GM10847 (cell line): ENCODE measurements around the gene LRRC39.

ENCODE experiments used
- POLR2A ChIP-seq: IDR thresholded peaks from 2 replicates; pipeline ENCODE4 v1.6.1; 2011; ENCODE audit not compliant: insufficient read length; ENCODE audit errors: extremely low read depth

LRRC39 gene

DNA sequence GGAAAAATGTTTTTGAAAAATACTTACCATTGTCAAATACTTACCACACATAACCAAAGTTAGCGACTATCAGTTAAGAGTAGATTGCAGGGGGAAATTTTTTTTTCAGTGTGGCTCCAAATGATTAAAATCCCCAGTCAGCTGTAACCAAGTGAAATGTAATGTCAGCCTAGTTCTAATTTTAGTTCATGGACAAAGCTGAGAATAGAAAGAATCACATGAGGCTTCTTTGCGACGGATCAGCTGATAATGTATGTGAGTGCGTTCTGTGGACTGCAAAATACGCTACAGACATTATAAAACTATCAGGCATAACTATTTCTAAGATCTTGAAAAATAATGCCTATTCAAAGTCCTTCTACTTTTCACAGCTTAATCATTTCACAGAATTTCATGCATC lies at the start of gene LRRC39:
Gene LRRC39 (minus strand): TSS at position 166 of the 400 bp plus-strand sequence. CDS start 9,740 bp downstream, outside the sequence.
- no peak for TF ChIP-seq POLR2A

DNA sequence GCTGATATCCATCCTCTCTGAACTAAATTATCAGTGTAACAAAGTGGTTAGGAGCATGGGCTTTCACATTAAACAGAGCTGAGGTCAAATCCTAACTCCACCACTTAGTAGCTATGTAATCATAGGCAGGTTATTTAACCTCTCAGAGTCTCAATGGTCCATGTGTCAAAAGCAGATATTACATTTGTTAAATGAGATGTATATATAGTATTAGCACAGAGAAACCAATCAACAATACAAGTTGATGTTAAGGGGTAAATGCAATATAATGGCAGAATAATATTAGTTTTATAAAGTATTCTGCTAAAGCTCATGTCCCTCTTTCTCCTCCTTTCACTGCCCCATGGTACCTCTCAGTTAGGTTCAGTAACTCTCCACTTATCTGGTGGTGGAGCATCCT lies 44.4 kb upstream of the LRRC39 start:
- no peak for TF ChIP-seq POLR2A

DNA sequence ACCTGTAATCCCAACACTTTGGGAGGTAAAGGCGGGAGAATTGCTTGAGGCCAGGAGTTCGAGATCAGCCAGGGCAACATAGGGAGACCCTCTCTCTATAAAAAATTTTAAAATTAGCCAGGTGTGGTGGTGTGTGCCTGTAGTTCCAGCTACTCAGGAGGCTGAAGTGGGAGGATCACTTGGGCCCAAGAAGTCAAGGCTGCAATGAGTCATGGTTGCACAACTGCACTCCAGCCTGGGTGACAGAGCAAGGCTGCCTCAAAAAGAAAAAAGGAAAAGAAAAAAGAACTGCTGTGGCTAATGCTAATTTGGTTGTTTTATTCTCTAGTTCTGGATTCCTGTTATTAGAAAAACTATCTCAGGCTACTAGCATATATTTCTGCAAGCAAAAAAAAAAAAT lies 41.8 kb upstream of the LRRC39 start:
- TF ChIP-seq POLR2A, result no peak

DNA sequence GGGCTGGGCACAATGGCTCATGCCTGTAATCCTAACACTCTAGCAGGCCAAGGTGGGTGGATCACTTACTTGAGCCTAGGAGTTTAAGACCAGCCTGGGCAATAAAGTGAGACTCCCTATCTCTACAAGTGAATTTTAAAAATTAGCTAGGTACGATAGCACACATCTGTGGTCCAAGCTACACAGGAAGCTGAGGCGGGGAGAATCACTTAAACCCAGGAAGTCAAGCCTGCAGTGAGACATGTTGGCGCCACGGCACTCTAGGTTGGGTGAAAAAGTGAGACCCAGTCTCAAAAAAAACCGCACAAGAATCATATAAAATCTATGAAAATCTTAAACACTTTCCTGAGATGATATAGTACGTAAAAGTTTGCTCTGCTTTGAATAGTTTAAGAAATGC lies 41.4 kb upstream of the LRRC39 start:
- TF ChIP-seq POLR2A, result no peak

DNA sequence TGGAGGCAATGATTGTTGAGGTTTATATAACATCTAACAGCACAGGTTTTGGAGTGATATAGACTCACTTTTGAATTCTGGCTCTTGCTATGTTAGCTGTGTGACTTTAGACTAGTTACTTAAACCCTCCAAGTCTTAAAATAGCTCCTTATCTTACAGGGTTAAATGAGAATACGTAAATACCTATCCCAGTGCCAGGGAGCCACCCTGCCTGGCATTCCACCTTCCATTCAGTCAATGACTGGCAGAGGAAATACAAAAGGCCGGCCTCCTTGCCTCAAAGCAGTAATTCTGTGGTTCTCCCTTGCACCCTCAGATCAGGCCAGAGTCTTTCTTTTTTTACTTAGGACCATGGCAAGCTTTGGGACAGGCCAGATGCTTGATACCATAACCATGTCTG lies 39.8 kb upstream of the LRRC39 start:
- TF ChIP-seq POLR2A, result no peak

DNA sequence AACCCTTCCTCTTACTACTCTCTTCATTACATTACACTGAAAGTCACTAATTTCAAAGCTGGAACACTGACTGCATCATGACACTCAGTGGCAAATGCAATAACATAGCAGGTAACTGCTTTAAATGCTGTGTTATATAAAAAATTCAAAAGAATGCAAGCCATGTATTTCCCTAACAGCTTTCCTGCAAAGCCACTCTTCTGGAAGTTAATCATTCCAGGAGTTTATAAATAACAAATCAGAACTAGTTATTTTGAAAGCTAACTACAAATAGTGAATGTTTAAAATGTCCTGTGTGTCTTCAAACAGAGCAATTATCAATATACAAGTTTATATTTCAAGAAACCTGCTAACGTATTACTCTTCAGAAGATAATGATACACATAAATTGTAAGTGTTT lies 37.0 kb upstream of the LRRC39 start:
- TF ChIP-seq POLR2A, result no peak

DNA sequence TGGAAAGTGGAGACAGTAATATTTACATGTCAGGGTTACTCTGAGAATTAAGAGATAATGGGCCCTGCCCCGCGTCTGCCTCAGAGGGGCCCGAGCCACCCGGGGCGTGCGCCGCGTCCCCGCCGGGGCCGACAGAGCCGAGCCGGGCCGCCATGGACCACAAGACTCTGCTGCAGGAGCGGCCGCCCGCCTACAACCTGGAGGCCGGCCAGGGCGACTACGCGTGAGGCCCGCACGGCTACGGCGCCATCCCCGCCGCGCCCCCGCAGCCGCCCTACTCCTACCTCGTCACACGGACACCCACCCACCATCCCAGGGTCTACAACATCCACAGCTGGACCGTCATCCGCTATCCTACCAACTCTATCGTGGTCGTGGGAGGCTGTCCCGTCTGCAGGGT lies 35.1 kb upstream of the LRRC39 start:
- no peak for TF ChIP-seq POLR2A

DNA sequence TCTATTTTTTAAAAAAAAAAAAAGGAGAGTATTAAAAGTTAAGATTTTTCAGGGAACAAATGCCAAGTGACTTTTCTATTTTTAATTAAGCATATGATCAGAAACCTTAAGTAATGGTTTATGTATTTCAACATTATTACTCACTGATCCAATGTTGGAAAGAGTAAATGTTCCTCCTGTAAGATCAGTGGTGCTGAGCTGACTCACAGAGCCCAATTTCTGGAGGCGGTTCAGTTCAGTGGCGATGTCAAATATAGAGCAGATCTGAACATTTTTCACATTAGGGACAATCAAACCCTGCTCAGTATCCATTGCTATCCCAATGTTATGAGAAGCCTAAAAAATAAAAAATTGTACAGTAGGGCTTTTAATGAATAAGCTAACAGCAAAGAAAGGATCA lies 28.2 kb upstream of the LRRC39 start:
- no peak for TF ChIP-seq POLR2A

DNA sequence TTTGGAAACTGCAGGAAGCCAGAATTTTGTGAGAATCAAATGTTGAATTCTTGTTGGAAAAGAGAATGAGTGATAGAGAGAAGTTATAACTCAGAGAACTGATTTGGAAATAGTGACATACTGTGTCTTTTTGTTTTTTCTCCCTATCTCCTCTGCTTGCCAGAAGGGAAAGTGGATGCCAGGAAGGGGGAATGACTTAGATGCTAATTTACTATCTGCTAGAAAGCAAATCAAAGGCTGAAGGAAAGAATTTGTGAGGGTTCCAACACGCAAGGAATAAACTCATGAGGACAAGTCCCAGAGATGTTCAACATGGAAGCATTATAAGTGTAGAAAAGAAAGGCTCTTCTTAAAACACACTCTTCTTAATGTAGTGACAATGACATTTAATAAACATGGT lies 20.5 kb upstream of the LRRC39 start:
- no peak for TF ChIP-seq POLR2A

DNA sequence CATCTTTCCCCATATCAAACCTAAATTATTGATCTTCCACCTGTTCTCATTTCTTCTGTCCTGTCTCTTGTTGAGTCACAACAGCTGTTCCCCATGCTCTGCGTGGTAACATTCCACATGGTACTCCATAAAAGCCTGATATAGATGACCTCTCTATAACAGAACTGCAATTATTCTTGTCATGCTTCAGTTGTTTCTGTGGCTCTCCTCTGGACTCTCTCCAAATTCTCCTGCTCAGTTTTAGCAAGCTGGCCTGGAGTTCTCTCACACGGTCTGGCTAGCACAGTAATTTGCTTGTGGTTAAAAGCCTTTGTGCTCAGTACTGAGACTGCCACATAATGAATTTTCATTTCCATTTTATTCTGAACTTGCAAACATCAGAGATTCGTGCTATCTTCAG lies 10.6 kb upstream of the LRRC39 start:
- no peak for TF ChIP-seq POLR2A

DNA sequence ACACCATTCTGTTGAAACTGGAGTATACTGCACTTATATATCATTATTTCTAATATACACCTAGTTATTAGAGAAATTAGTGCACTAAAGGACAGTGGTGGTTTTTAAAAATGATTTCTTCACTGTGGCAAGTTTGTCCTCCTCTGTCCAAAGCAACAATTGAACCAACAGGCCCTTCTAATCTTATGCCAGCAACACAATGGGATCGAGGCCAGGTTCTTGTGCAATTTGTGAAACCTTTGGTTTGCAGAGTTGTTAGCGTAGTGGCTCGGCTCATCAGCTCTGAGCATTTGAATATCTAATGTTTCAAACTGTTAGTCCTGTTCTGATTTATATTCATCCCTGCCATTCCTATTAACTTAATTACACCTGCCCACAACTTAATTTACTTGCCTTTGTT lies 9.9 kb upstream of the LRRC39 start:
- no peak for TF ChIP-seq POLR2A

DNA sequence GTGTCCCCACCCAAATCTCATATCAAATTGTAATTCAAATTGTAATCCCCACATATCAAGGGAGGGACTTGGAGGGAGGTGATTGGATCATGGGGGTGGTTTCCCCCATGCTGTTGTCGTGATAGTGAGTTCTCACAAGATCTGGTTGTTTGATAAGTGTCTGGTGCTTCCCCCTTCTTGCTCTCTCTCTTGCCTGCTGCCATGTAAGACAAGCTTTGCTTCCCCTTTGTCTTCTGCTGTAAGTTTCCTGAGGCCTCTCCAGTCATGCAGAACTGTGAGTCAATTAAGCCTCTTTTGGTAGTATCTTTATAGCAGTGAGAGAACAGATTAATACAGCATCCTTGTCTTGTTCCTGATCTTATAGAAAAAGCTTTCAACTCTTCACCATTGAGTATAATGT lies 6.5 kb upstream of the LRRC39 start:
- TF ChIP-seq POLR2A, result no peak

DNA sequence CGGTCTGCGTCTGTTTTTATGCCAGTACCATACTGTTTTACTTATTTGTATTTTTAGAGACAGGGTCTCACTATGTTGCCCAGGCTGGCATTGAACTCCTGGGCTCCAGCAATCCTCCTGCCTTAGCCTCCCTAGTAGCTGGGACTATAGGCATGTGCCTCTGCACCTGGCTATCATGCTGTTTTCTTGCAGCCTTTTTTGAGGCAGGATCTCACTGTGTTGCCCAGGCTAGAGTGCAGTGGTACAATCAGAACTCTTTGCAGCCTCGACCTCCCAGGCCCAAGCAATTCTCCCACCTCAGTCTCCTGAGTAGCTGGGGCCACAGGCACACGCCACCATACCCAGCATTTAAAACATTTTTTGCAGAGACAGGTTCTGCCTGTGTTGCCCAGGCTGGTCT lies 5.3 kb upstream of the LRRC39 start:
- no peak for TF ChIP-seq POLR2A

DNA sequence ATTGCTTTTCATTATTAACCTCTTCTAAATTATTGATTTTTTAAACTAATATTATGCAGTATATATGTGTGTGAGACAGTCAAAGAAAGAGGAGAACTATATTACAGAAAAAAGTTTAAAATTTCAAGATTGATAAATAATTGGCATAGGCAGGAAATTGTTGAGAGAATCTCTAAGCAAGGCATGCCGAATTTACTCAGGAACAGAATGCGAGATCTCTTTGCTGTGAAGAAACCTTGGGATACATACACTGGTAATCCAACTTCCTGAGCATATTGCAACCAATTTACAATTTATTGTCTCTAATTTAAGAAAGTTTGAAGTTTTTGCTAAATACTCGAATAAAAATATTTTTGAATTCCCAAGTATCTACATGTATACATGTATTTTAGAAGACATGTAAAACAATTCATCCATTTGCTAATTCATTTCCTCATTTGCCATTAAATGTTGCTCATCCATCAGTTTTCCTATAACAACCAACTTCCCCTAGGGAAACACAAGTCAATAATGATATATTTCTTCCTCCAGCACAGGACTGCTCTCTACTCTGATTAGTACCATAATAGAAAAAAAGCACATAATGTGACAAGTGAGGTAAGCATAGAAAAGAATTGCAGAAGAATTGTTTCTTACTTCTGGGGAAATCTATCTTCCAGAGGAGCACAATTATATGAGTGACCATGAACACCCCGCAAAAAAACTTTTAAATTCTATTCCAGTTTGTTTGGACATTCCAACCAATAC lies 588 bp downstream of the LRRC39 start:
- TF ChIP-seq POLR2A, result no peak

DNA sequence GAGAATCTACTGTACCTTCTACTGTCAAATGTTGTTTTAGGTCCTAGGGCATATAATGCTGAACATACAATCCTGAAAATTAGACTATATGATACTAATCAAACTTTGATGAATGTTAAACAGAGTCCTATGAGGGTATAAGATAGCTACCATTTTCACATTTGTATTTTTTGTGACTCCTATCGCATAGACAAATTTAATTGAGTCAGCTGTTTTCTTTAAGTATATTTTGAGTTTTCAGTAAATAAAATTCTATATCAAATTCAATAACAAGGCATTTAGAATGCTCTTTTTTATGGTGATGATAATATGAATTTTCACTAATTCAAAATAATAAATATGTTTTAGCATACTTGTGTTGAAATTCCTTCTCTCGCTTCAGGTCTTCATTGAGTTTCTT lies 10.0 kb downstream of the LRRC39 start:
- TF ChIP-seq POLR2A, result no peak

DNA sequence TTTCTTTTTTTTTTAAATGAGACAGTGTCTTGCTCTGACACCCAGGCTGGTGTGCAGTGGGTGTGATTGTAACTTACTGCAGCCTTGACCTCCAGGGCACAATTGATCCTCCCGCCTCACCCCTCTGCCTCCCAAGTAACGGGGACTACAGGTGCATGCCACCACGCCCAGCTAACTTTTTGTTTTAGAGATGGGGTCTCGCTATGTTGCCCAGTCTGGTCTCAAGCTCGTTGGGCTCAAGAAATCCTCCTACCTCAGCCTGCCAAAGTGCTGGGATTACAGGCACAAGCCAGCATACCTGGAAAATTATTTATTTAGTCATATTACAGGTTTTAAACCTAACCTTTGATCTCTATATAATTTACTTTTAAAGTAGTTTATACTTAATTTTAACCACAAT lies 13.4 kb downstream of the LRRC39 start:
- no peak for TF ChIP-seq POLR2A

DNA sequence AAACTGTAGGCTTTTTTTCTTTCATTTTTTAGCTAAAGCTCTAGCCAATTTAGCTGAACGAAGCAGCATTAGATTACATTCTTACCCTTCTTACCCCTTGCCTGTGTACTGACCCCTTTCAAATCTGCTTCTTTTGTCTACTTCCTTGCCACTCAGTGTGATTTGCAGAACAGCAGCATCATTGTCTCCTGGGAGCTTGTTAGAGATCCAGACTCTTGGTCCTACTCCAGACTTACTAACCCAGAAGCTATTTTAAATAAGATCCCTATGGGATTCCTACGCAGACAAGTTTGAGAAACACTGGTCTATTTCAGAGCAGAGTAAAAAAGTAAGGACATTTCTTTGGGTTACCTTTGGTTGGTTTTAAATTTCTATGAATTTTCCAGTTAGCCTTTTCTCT lies 13.8 kb downstream of the LRRC39 start:
- no peak for TF ChIP-seq POLR2A

DNA sequence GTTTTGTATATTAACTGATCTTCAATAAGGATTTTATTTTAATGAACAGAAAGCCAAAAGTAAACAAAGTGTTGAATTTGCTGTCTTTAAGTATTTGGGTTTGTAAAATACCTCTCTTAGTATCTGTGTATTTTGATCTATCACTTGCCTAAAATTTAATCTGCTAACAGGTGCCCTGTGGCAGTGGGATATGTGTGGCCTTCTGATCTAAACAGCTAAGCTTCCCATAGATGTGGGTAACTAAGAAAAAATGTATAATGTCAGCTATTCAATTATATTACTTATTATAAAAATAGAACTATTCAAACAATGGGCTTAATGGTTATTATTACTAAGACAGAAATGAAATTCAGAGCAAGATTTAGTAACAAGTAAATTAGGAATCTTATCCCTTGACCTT lies 15.2 kb downstream of the LRRC39 start:
- no peak for TF ChIP-seq POLR2A

DNA sequence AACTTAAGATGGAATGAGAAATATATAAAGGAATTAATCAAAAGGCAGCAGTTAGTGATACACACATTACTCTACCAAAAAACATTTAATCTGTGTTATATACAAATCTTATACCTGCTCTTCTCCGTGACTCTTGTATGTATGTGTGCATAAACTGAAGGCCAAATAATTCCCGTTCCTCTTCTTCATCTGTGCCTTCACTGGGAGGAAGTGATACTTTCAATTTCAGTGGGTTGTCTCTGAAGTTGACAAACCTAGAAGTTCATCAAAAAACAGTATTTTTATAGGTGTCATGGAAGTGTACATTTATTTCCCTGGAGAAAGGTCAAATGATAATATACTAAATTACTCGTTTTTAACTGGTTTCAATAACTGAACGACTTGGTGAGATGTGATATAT lies 25.8 kb downstream of the LRRC39 start:
- no peak for TF ChIP-seq POLR2A
